ENCODE measurements around the gene MLYCD.
A peak's percentile ranks its signal among the peaks of the same experiment; 100 is the strongest.
"Not testable (repeated sequence)": the region's sequence is repeated elsewhere in the genome, so short reads cannot be mapped to it uniquely, and the experiment has no call there.

The MLYCD gene

DNA sequence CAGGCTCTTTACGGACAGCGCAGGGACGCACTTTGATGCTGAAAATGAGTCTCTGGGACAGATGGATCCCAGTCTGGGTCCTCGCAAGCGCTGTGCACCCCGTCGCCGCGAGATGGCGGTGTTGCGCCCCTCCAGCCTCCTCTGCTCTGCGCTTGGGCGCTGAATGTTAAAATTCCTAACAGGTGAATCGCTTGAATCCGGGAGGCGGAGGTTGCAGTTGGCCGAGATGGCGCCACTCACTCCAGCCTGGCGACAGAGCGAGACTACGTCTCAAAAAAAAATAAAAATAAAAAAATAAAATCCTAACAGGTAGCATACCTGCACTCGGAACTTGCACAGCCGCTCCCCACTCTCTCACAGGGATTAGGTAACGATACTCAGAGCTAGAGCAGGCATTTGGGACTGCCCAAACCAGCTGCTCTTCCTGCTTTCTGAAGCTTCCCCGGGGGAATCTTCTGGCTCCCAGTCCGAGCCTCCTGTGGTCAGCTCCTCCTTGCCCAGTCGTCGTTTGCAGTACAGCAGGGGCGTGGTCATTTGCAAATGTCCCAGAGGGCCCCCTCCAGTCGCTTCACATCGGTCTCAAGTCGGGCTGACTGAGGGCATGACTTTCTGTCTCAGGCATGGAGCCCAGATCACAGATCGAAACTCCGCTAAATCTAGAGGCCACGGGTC is 27.9 kb downstream of the MLYCD start:
- DNase-seq, result peak; percentile 76

DNA sequence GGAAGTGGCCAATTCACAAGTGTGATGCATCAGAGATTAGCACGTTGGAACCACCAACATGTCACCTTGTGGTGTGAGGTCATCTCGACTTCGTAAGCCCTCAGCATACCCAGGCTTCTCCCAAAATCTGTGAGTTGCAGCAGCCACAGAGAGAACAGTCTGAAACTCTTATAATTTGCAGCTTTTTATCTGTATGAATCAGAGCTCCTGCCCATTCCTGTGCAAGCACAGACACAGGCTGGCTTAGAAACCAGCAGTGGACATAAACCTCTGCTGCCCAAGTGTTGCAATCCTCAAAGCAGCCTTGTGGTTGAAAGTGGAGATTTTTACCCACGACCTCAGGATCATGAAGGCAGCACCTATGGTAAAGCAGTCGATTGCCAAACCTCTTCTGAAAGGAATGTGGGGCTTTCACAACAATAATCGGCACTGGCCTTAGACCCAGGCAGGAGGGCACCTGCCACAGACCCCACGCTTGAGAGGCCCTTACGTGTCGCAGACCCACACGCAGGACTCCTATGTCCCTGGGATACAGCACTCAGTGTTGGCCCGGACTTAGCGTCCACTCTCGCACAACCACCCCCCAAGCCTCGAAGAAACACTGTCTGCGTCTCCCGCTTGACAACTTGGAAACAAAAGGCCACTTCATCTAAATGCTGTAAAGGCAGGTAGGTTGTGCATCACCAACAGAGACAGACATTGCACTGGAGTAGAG is 29.6 kb downstream of the MLYCD start:
- no peak for DNase-seq

- DNase-seq, result no peak
These were observed 31.1 kb downstream of the MLYCD start for GRCh38 chr16:83929811-83930555.

DNA sequence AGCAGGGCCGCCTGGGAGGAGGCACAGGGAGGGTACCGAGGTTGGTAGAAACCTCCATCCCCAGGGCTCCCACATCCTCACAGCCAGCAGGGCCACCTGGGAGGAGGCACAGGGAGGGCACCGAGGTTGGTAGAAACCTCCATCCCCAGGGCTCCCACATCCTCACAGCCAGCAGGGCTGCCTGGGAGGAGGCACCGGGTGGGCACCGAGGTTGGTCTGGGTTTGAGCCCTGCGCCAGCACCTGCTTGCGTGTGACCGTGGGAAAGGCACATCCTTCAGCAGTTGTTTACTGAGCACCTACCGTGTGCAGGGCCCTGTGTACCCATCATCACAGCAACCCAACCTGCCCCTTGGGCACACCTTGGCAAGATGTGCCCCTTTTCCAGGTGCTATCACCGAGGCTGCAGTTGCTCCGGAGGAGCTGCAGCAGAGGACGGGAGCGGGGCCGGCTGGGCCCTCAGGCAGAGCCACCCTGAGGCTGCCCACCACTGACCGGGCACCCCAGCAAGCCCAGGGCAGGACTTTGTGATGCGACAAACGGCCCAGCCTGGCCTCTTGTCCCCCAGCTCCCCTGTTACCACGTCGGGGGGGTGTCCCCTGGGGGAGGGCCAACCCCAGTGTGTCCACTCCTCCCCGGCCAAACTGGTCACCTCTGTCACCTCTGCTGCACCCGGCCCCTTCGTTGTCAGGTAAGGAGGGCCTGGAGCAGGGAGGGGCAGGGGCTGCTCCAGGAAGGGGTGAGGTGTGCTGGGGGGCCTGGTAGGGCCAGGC is 32.0 kb downstream of the MLYCD start:
- DNase-seq, result no peak

- DNase-seq, result no peak
These were observed 32.6 kb downstream of the MLYCD start for GRCh38 chr16:83931556-83931955.

DNA sequence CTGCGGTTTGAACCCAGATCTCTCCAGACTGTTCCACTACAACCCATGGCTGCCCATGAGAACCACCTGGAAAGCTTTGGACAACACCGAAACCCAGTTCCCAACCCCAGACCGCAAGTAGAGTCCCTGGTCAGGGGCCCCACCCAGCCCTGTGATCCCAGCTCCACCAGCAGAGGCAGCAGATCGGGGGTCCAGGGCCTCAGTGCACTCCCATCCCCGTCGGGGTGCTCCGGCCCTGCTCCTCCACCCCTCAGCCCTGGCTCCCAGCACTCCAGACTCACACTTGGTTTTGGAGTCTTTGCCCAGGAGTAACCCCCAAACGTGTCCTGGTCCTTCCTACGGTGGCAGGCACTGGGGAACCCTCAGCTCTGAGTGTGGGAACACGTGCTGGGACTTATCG is 33.4 kb downstream of the MLYCD start:
- DNase-seq, result no peak

- DNase-seq, result no peak
These were observed 34.2 kb downstream of the MLYCD start for GRCh38 chr16:83932955-83933673.

GRCh38 chr16:83933885-83934683 is 35.2 kb downstream of the MLYCD start:
- no peak for DNase-seq

DNA sequence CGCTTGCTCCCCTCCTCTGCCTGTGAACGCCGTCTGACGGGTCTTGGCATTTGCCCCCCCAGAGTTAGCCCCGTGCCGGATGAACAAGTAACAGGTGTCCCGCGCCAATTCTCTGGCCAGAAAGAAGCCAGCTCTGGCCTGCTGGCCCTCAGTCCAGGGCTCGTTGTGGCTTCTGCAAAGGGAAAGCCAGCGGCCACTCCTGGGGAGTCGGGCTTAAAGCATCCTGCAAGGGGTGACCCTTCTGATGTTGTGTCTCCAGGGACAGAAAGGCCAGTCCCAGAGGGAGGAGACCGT is 35.7 kb downstream of the MLYCD start:
- DNase-seq, result no peak

- DNase-seq, result no peak
These were observed 36.3 kb downstream of the MLYCD start for GRCh38 chr16:83935005-83935857.

GRCh38 chr16:83935858-83936255 is 36.9 kb downstream of the MLYCD start:
- DNase-seq, result no peak

DNA sequence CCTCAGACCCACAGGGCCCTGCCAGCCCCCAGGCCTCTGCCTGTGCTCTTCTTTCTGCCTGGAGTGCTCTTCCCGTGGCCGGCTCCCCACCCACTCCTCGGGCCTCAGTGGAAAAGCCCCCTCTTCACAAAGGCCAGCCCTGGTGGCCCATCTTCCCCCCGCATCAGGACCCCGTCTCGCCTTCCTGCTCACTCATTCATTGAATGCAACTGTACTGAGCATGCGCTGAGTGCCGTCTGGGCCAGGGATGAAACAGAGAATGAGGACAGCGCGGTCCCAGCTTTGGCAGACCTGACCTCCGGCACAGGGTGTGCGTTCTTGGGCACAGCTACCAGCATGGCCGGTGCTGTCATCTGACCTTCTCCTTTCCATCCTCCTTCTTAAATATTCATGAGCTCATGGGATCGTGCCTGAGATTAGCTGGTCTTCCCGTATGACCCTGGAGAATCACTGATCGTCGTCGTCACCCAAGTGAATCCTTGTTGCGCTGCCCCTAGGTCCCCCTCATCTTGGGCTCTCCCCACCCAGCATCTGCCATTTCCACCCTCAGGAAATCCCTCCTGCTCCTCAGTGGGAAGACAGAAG is 37.8 kb downstream of the MLYCD start:
- DNase-seq, result no peak

- DNase-seq, result no peak
These were observed 38.4 kb downstream of the MLYCD start for GRCh38 chr16:83937267-83937666.

DNA sequence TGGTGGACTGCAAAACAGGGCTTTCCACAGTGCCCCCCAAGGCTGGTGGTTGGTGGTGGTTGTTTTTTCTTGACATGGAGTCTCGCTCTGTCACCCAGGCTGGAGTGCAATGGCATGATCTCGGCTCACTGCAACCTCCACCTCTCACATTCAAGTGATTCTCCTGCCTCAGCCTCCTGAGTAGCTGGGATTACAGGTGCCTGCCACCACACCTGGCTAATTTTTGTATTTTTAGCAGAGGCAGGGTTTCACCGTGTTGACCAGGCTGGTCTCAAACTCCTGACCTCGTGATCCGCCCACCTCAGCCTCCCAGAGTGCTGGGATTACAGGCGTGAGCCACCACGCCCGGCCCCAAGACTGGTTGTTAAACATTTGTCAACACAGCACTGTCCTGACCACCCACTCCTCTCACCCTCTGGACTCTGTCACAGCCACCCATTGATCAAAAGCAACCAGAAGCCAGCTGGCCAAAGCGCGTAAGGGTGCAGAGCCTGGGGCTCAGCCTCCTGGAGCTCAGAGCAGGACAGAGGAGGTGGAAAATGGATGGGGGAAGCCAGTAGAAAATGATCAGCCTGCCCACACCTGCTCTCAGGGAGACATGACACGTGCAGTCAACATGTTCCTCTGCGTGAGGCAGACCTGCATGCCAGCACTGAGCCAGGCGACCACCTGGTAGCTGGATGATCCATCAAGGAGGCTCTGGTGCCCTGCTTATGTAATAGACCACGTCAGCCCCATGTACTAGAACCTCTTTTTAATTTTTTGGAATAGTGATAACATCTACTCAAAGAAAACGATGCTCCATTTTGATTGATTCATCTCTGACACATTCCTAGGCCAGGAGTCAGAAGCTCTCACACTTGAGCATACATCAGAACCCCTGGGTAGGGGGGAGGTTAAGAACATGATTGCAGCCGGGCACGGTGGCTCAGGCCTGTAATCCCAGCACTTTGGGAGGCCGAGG is 39.3 kb downstream of the MLYCD start:
- DNase-seq, result no peak

DNA sequence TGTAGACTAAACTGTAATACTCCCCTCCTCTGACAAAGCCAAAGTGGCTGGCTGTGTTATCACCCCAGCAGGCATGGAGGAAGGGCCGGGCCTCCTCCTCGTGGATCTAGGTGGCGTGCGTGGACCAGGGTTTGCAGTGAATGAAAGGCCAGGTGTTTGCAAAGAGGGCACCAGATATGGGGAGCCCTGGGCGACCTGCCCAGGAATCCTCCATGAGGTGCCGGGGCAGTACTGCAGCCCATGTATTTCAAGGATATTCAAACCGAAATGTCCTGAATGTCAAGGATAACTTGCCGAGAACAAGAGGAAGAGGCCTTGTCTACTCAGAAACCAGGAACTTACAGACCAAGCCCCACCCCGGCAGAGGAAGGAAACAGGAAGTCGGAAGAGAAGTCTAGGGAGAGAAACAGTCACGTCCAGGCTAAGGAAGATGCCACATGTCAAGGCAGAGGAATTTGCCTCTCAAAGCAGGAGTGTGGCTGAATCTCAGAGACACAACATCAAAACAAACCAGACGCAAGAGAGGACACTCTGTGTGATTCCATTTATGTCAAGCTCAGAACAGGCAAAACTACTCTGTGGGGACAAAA is 40.4 kb downstream of the MLYCD start:
- no peak for DNase-seq

GRCh38 chr16:83940119-83940518 is 41.2 kb downstream of the MLYCD start:
- DNase-seq, result no peak

DNA sequence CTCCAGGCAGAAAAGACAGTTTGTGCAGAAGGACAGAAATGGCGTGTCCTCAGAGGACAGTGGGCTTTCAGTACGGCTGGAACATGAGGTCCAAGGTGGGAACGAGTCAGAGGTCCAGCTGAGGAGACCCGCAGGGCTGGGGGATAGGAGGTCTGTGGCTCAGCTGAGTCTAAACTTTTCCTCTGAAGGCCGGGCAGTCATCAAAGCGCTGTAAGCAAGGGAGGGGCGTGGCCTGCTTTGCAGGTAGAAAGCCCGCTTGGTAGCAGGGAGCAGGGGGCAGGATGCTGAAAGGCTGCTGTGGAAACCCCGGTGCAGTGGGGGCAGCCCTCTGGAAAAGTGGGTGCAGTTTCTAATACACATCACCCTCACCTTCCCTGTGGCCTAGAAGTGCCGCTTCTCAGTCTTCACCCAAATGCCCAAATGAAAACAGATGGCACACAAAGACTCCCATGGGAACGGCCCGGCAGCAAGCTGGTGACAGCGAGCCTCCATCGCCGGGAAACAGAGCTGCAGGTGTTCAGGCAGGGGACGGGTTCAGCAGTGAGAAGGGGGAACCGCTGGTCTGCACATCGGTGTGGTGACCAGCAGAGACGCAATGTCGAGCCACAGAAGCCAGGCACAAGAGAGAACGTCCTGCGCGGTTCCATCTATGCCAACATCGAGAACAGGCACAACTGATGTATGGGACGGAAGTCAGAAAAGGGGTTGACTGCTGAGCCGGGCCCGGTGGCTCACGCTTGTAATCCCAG is 41.9 kb downstream of the MLYCD start:
- peak; percentile 94 for DNase-seq

DNA sequence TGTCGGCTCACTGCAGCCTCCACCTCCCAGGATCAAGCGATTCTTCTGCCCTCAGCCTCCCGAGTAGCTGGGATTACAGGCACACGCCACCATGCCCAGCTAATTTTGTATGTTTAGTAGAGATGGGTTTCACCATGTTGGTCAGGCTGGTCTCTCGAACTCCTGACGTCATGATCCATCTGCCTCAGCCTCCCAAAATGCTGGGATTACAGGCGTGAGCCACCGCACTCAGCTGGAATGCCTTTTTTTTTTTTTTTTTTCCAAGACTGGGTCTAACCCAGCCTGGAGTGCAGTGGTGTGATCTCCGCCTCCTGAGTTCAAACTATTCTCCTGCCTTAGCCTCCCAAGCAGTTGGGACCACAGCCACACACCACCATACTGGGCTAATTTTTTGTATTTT is 42.6 kb downstream of the MLYCD start:
- DNase-seq, result not testable (repeated sequence)

Measured in NCI-H524 treated with DMSO at 0.1 percent for 48 hours (cell line).